ENCODE measurements around the gene PNPO. TPM values are rescaled to one million over a fixed set of nuclear protein-coding genes. Genes with fewer than 3 reads are reported as not detected.

The PNPO gene
- total and polyA plus RNA-seq, 4 donors = 27.8 to 102 (median 51.3) TPM

GRCh38 chr17:47913050-47913449 is 28.3 kb upstream of the PNPO start:
- peaks cover 5 to 7% (median 6%) of the 10 kb centered on the region in 4 donors for H3K36me3 ChIP-seq (ENCODE audit: control insufficient read depth in 4 of 4, insufficient read depth in 3 of 4, low read depth in 1 of 4, low read length in 3 of 4)
- DNase-seq (ENCODE audit: low spot score) = no peak
- TF ChIP-seq SP1 (IDR thresholded peaks at IDR 0.05) (no peak), EGR1 (IDR thresholded peaks at IDR 0.05; ENCODE audit: low read depth in 2 of 2) (no peak)
- H3K9ac ChIP-seq (ENCODE audit: low read depth in 1 of 2, low read length in 2 of 2) = no peak overlapping the region
- no peaks in the 10 kb centered on the region for H3K27me3 ChIP-seq (ENCODE audit: control insufficient read depth in 4 of 4, insufficient read depth in 4 of 4, low read length in 3 of 4)
- H3K27ac ChIP-seq (ENCODE audit: low read depth in 1 of 2, low read length in 2 of 2) = no peak overlapping the region
- WGBS = 96% methylated on average over 2 of the region's 2 CpGs
- H3K4me1 ChIP-seq (ENCODE audit: control insufficient read depth in 4 of 4, insufficient read depth in 4 of 4, low read length in 3 of 4) = no peaks in the 10 kb centered on the region
- no peak overlapping the region for H3K4me3 ChIP-seq (ENCODE audit: low read depth in 1 of 3, low read length in 3 of 3)
- no peaks in the 10 kb centered on the region for H3K9me3 ChIP-seq (ENCODE audit: control insufficient read depth in 4 of 4, low read length in 3 of 4)

GRCh38 chr17:47914306-47914948 is 26.9 kb upstream of the PNPO start:
- no peak for DNase-seq (ENCODE audit: low spot score)
- H3K9me3 ChIP-seq (ENCODE audit: control insufficient read depth in 4 of 4, low read length in 3 of 4) = no peaks in the 10 kb centered on the region
- H3K4me1 ChIP-seq (ENCODE audit: control insufficient read depth in 4 of 4, insufficient read depth in 4 of 4, low read length in 3 of 4) = no peaks in the 10 kb centered on the region
- WGBS = 88% methylated on average over 4 of the region's 4 CpGs
- no peak for TF ChIP-seq NR2F2 (IDR thresholded peaks at IDR 0.05)
- TF ChIP-seq REST (IDR thresholded peaks at IDR 0.05) = no peak
- TF ChIP-seq, protein P1, sequence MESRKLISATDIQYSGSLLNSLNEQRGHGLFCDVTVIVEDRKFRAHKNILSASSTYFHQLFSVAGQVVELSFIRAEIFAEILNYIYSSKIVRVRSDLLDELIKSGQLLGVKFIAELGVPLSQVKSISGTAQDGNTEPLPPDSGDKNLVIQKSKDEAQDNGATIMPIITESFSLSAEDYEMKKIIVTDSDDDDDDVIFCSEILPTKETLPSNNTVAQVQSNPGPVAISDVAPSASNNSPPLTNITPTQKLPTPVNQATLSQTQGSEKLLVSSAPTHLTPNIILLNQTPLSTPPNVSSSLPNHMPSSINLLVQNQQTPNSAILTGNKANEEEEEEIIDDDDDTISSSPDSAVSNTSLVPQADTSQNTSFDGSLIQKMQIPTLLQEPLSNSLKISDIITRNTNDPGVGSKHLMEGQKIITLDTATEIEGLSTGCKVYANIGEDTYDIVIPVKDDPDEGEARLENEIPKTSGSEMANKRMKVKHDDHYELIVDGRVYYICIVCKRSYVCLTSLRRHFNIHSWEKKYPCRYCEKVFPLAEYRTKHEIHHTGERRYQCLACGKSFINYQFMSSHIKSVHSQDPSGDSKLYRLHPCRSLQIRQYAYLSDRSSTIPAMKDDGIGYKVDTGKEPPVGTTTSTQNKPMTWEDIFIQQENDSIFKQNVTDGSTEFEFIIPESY (IDR thresholded peaks at IDR 0.05) = no peak
- TF ChIP-seq SP1 (IDR thresholded peaks at IDR 0.05) = no peak
- no peak for TF ChIP-seq HNF4A (conservative IDR thresholded peaks at IDR 0.05)
- no peak for TF ChIP-seq RXRA (IDR thresholded peaks at IDR 0.05)
- TF ChIP-seq FOXA1 (IDR thresholded peaks at IDR 0.05) = no peak
- no peak for TF ChIP-seq FOXA2 (IDR thresholded peaks at IDR 0.05)
- no peak for TF ChIP-seq HNF4G (IDR thresholded peaks at IDR 0.05)
- TF ChIP-seq JUND (IDR thresholded peaks at IDR 0.05) = no peak
- TF ChIP-seq MAX (IDR thresholded peaks at IDR 0.05) = no peak
- no peak for TF ChIP-seq YY1 (IDR thresholded peaks at IDR 0.05)
- TF ChIP-seq EGR1 (IDR thresholded peaks at IDR 0.05; ENCODE audit: low read depth in 2 of 2) = no peak
- TF ChIP-seq ATF3 (IDR thresholded peaks at IDR 0.05) = no peak
- H3K4me3 ChIP-seq (ENCODE audit: low read depth in 1 of 3, low read length in 3 of 3) = no peak overlapping the region
- no peaks in the 10 kb centered on the region for H3K27me3 ChIP-seq (ENCODE audit: control insufficient read depth in 4 of 4, insufficient read depth in 4 of 4, low read length in 3 of 4)
- peaks cover 5 to 7% (median 6%) of the 10 kb centered on the region in 4 donors for H3K36me3 ChIP-seq (ENCODE audit: control insufficient read depth in 4 of 4, insufficient read depth in 3 of 4, low read depth in 1 of 4, low read length in 3 of 4)
- H3K9ac ChIP-seq (ENCODE audit: low read depth in 1 of 2, low read length in 2 of 2) = no peak overlapping the region
- no peak overlapping the region for H3K27ac ChIP-seq (ENCODE audit: low read depth in 1 of 2, low read length in 2 of 2)
